Fibroblast of mammary gland (primary cell): ENCODE results near the gene MARVELD1.

Source experiments
- DNase-seq: peaks from one replicate; pipeline ENCODE4 v3.0.0-alpha.2; 2010; ENCODE audit warnings: low read depth
- H3K4me3 ChIP-seq: 2 replicates; pipeline ENCODE4 v1.5.1; 2011; ENCODE audit warnings: low read depth, mild to moderate bottlenecking, low read length, moderate library complexity; ENCODE audit not compliant: control insufficient read depth
- CTCF ChIP-seq: conservative IDR thresholded peaks from 2 replicates; pipeline ENCODE4 v1.5.1; 2011; ENCODE audit warnings: low read depth, low read length, inconsistent platforms; ENCODE audit not compliant: control insufficient read depth, insufficient read depth

The MARVELD1 gene

GRCh38 chr10:97766106-97766810, 52.7 kb downstream of the MARVELD1 start:
- no peak overlapping the region for H3K4me3 ChIP-seq
- no peak for TF ChIP-seq CTCF
- DNase-seq, result no peak

GRCh38 chr10:97766996-97767924, 53.7 kb downstream of the MARVELD1 start:
- TF ChIP-seq CTCF, result no peak
- DNase-seq, result no peak
- H3K4me3 ChIP-seq, result no peak overlapping the region
